Breast epithelium (tissue), 3 donors: ENCODE results near the gene PRKN.

Source experiments
- CTCF ChIP-seq, 3 donors: fragments of 450-650 bp; IDR thresholded peaks; one replicate each; pipeline ENCODE4 v1.5.1; 2016 to 2017; ENCODE audit warnings: antibody characterized with exemption in 3 of 3, mild to moderate bottlenecking in 3 of 3, moderate library complexity in 3 of 3
- POLR2AphosphoS5 ChIP-seq, 3 donors: sonication (generic); formaldehyde crosslinking; IDR thresholded peaks; one replicate each; pipeline ENCODE4 v1.6.1; 2017; ENCODE audit warnings: antibody characterized with exemption in 3 of 3

- no peak for TF ChIP-seq CTCF (IDR thresholded peaks at IDR 0.05)
- TF ChIP-seq POLR2AphosphoS5 (IDR thresholded peaks at IDR 0.05): no peak
These were observed 1185.1 kb downstream of the PRKN start for GRCh38 chr6:161542346-161542980.
